GM18861 (cell line): ENCODE results near the gene CEP126.
"Not testable (repeated sequence)": the region's sequence is repeated elsewhere in the genome, so short reads cannot be mapped to it uniquely, and the experiment has no call there.

Experiments used
- ATAC-seq: cut with Tn5 transposase; IDR thresholded peaks from one replicate; pipeline ENCODE4 v1.9.1; 2021; ENCODE audit not compliant: unreplicated experiment

The CEP126 gene

DNA sequence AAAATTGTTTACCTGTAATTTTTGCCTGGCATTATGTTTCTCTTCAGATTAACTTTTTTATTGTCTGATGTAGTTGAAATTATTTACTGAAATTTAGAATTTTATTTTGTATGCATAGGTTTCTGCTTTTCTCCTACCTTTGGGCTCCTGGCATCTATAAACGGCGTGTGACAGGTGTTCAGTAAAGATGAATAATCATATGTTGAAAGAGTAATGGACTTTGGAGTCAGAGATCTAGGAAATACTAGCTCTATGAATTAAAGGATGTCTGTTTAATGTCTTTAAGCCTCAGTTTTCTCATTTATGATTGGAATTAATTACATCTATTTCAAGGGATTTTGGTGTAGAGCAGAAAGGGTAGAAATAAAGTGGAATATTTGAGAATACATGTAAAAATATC is 8.7 kb downstream of the CEP126 start:
- no peak for ATAC-seq

DNA sequence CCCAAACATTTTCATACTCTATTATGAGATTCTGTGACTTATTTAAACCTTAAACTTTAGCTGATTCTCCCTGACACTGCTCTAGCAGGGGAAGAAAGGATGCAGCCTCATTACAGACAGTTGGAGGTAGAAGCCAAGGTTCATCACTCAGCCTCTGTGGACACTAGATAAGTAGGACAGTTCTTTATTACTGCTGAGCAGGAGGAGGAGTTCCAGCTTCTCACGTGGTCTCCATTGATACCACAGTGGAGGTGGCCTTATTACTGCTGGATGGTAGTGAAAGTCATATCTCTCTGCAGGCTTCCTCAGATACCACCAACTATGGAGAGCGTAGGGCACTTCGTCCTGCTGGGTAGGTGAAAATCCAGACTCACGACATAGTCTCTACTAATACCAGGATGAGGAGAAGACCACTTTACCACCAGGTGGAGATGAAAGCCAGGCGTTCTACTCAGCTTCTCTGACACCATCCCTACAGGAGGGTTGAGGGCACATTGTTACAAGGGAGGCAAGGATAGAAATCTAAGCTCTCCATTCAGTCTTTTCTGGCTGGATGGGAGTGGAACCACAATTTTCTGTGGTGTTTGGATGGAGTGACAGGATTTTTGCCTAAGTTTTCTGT is 14.6 kb downstream of the CEP126 start:
- ATAC-seq: no peak

GRCh38 chr11:101931692-101932091 is 16.9 kb downstream of the CEP126 start:
- no peak for ATAC-seq

DNA sequence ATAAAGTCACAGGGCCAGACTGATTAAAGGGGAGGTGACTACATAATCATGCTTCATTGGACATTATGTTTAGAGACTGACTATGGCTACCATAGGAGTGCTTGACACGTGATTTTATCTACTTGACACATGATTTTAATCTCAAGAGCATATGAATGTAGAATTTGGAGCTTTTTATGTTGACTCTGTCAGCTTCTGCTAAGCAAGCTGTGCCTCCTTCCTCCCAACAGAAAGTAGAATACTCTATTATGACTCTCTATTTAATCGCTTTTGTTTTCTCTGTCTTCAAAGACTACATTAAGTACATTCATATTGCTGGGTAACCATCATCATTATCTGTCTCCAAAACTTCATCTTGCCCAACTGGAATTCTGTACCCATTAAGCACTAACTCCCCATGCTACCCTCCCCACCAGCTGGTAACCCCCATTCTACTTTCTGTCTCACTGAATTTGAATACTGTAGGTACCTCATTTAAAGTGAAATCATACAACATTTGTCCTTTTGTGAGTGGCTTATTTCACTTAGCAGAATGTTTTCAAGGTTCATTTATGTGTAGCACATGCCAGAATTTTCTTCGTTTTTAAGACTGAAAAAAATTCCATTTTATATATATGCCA is 26.2 kb downstream of the CEP126 start:
- no peak for ATAC-seq

GRCh38 chr11:101944923-101945322 is 30.1 kb downstream of the CEP126 start:
- ATAC-seq: no peak

DNA sequence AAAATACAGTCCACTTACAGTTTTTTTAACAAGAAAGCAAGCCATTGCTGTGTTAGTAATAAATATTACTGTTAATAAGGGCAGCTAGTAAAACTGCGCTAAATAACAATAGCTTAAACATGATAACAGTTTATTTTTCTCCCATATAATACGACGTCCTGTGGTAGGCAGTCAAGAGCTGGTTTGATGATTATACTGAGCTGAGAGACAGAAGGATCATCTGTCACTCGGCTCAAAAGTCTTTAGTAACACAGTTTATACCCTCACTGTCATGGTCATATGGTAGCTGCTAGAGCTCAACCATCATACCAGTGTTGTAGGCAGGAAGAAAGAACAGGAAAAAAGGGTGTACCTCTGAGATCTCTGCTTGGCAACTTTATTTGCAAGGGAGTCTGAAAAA is 30.6 kb downstream of the CEP126 start:
- ATAC-seq: no peak

DNA sequence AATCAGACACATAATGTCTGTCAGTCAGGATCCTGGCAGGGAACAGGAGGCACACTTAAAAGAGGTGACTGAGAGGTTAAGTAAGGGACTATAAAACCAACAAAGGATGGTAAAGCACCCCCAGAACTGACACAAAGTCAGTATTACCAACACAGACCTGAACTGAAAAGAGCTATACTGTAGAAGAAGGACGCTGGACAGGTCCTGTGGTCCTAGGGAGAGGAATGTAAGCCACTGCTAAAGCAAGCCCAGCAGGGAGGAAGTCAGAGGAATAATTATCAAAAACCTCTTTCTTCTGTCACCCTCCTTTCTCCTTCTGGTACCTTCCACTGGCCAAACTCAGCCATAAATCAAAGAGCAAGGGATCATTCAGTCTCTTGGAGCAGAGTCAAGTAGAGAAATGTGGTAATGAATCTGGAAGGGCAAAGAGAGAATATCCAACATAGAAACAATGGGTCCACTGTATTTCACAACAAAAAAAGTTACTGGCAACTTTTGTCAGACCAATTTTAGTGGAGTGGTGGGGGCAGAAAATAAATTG is 34.9 kb downstream of the CEP126 start:
- no peak for ATAC-seq

DNA sequence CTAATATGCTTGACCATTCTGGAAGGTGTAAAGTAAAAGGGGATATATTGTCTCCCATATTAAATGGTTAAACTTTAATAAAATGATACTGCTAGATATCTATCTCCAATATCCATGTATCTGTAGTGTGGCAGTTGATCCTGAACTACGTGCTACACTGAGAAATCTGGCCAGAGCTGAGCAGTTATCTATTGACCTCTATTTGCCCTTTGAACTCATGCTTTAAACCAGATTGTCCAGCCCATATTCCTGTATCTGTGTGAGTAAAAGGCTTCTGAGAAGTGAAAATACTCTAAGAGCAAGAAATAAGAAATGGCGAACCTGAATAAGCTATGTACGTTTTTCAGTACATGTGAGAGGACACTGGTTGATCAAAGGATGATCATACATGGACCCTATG is 40.5 kb downstream of the CEP126 start:
- ATAC-seq: no peak

DNA sequence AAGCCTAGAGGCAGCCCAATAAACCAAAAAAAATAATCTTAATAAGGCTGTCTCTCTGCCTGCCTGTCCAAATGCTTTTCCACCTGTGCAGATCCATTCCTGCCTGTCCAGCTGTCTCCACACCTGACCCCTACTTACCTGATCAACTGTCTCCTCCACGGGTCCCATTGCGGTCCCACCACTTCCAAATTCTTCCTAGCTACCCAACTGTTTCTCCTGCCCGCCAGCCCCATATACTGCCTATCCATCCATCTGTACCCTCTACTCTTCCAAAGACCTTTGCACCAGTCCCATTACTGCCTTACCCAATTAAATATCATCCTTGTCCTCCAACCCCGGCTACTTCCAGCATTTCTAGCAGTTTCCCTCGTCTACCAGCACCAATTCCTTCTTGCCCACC is 40.9 kb downstream of the CEP126 start:
- ATAC-seq: no peak

DNA sequence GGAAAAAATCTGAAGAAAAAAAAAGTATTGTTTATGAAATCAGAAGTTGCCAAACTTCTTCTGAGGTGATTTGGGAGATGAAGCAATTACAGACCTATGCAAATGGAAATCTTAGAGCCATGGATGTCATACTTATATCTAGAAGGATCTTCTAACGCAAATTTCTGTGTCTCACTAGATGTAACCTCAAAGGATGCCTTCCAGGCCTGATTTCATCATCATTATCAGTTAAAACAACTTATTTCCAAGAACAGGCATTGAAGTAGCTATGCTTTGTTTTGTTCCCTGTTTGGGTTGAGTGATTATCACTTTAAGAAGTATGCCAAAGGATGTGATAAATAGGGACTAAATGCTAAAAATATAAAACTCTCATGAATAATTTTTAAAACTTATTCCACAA is 45.4 kb downstream of the CEP126 start:
- no peak for ATAC-seq

- not testable (repeated sequence) for ATAC-seq
Observed at GRCh38 chr11:101964200-101964599, 49.4 kb downstream of the CEP126 start.

DNA sequence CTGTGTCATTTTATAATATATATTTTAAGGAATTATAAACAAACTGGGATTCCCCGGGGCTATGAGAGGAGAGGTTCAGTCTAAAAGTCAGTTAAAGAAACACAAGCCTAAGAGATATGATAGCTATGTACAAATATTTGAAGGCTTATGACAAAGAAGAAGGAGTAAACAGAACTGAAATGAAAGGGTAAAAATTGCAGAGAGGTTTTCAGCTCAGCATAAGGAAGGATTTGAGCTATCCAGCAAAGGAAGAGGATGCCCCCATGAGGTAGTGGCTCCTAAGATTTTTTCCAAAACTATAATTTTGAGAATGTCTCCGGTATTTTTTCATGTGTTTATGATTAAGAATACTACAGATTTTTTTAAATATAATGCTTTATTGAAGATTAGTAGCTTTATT is 59.4 kb downstream of the CEP126 start:
- ATAC-seq: no peak

DNA sequence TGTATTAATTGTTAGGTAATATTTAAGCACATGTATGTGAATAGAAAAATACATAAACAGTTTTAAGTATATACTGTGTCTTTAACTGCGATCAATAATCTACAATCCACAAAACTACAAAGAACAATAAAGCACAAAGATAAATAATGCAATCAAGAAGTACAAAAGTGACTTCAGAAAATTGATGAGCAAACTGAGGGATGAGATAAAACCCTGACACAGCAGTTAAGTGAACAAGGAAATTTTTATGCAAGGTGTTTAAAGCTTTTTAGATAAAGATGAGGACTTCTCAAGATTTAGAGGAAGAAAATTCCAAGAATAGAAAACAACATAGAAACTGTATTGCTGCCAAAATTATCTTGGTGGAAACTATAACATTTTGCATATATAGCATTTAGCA is 60.0 kb downstream of the CEP126 start:
- no peak for ATAC-seq

GRCh38 chr11:101975734-101976133 is 60.9 kb downstream of the CEP126 start:
- no peak for ATAC-seq

- no peak for ATAC-seq
Observed at GRCh38 chr11:101987370-101987769, 72.6 kb downstream of the CEP126 start.

DNA sequence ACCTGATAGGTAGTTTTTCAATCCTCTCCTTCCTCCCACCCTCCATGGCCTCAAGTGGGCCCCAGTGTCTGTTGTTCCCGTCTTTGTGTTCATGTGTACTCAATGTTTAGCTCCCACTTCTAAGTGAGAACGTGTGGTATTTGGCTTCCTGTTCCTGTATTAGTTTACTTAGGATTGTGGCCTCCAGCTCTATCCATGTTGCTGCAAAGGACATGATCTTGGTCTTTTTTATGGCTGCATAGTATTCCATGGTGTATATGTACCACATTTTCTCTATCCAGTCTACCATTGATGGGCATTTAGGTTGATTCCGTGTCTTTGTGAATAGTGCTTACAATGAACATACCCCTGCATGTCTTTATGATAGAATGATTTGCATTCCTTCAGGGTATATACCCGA is 78.4 kb downstream of the CEP126 start:
- ATAC-seq: no peak

DNA sequence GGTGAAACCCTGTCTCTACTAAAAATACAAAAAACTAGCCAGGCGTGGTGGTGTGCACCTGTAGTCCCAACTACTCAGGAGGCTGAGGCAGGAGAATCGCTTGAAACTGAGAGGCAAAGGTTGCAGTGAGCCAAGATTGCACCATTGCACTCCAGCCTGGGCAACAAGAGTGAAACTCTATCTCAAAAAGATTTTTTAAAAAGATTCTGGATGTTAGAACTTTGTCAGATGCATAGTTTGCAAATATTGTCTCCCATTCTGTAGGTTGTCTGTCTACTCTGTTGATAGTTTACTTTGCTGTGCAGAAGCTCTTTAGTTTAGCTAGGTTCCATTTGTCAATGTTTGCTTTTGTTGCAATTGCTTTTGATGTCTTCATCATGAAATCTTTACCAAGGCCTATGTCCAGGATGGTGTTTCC is 79.3 kb downstream of the CEP126 start:
- ATAC-seq: not testable (repeated sequence)

DNA sequence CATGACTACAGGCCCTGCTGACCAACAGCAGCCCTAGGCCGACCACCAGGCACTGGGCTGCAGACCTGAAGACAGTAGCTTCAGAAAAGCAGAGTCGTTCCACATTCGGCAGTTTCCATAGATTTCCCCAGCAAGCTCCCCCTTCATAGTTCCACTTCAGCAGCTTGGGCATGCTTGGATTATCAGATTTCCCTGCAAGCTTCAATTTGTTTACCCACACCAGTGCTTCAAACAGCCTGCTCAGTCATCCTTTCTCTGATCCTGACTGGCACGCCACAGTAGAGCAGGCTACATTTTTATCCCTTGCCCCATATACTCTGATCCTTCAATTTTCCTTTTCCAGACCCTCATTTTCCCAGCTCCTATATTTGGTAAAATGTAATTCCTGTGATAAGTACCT is 81.3 kb downstream of the CEP126 start:
- ATAC-seq: no peak

DNA sequence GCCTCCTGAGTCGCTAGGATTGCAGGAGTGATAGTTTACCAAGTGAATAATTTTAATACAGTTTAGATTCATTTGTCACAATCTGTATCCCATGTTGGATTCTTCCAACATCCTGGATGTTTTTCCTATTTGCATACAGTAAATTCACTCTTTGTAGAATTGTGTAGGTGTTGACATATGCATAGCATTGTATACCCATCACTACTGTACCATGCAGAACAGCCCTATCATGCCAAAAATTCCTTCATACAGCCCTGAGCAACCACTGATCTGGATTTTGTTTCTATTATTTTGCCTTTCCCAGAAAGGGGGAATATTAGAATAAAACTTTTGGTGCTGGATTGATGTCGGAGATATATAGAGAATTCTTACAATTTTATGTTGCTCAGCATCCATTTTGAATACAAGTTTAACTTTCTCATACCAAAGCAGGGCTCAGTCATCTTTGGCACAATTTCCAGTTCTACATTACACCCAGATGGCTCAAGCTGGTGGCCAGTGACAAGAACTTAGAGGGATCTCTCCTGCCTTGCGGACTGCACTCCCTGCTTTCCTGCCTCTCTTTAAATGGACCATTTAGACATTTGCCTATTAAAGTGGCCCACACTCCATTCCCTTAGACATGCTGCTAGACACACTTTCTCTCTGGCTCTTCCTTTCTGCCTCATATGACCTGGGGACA is 87.0 kb downstream of the CEP126 start:
- no peak for ATAC-seq

GRCh38 chr11:102004220-102004619 is 89.4 kb downstream of the CEP126 start:
- no peak for ATAC-seq

GRCh38 chr11:102005306-102005705 is 90.5 kb downstream of the CEP126 start:
- no peak for ATAC-seq

DNA sequence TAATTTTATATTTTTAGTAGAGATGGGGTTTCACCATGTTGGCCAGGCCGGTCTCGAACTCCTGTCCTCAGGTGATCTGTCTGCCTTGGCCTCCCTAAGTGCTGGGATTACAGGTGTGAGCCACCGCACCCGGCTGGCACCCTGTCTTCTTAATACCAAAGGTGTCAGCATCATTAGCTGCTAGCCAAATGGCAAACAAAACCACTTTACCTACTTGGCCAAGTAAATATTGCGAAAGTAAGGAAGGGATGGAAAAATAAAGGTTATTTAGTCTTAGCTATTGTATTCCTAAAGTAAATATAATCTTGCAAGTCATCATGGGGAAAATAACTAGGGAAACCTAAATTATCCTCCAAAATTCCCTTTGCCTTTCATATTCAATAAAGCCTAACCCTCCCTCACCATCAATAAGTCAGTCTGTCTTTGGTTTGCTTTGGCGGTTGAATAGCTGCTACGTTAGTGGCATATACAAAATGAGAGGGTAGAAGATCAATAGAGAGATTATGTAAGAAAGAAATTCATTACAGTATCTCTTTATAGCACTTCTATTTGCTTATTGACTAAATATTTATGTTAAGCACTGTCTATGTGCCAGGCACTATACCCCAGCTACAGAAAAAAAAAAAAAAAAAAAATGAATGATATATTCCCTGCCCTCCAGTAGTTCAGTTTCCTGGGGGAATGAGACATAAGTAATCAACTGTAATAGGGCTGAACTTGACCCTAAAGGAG is 92.2 kb downstream of the CEP126 start:
- no peak for ATAC-seq
